Left ventricle myocardium inferior (tissue), 1 donor: ENCODE data around the gene MEGF11. TPM values are rescaled to one million over a fixed set of nuclear protein-coding genes. Genes with fewer than 3 reads are reported as not detected.

Source experiments
- DNase-seq: peaks from one replicate; pipeline ENCODE4 v3.0.0-alpha.2; 2020
- H3K27ac ChIP-seq: fragments of 200-600 bp; replicated peaks from 2 replicates; pipeline ENCODE4 v1.8.0; 2021
- H3K27me3 ChIP-seq: fragments of 200-600 bp; 2 replicates; pipeline ENCODE4 v1.8.0; 2021; ENCODE audit warnings: low read depth
- H3K36me3 ChIP-seq: fragments of 200-600 bp; 2 replicates; pipeline ENCODE4 v1.8.0; 2021
- H3K4me1 ChIP-seq: fragments of 200-600 bp; 2 replicates; pipeline ENCODE4 v1.8.0; 2021
- H3K4me3 ChIP-seq: fragments of 200-600 bp; 2 replicates; pipeline ENCODE4 v1.8.0; 2021; ENCODE audit warnings: mild to moderate bottlenecking, moderate library complexity
- H3K9me3 ChIP-seq: fragments of 200-600 bp; replicated peaks from 2 replicates; pipeline ENCODE4 v1.8.0; 2021
- CTCF ChIP-seq: fragments of 200-600 bp; IDR thresholded peaks from 2 replicates; pipeline ENCODE4 v1.8.0; 2021; ENCODE audit warnings: antibody characterized with exemption, mild to moderate bottlenecking, borderline replicate concordance
- intact Hi-C: fragments of 100-400 bp; cut with micrococcal nuclease; formaldehyde crosslinking; loops from one replicate; pipeline ENCODE4 v1.11.0; 2022
- total RNA-seq: library from RNA; stranded (reverse); fragmentation: NEBNext Ultra II Directional; extraction: Animal tissue kit (Norgen Biotek cat#: 25700); gene quantifications from one replicate; pipeline ENCODE4 v1.2.1, GENCODE V29; 2021
- donor health status: DM: no; HTN: yes; CAD: no; lungs with severe emphysema.

Gene MEGF11
- total RNA-seq, 1 donor from 2014 or later: not detected

- peaks cover 39% of the 10 kb centered on the region for H3K27me3 ChIP-seq
- TF ChIP-seq CTCF: no peak
- no peaks in the 10 kb centered on the region for H3K4me1 ChIP-seq
- H3K27ac ChIP-seq: no peak overlapping the region
- intact Hi-C loops: no loop called here
- no peaks in the 10 kb centered on the region for H3K36me3 ChIP-seq
- no peak overlapping the region for H3K4me3 ChIP-seq
- H3K9me3 ChIP-seq: no peaks in the 10 kb centered on the region
- DNase-seq: no peak
Measured at GRCh38 chr15:66161108-66161507, 92.4 kb downstream of the MEGF11 start.

- no peak for DNase-seq
- peaks cover 65% of the 10 kb centered on the region for H3K27me3 ChIP-seq
- no peaks in the 10 kb centered on the region for H3K9me3 ChIP-seq
- H3K4me1 ChIP-seq: no peaks in the 10 kb centered on the region
- no peak overlapping the region for H3K27ac ChIP-seq
- H3K36me3 ChIP-seq: no peaks in the 10 kb centered on the region
- intact Hi-C loops: no loop called here
- TF ChIP-seq CTCF: no peak
- no peak overlapping the region for H3K4me3 ChIP-seq
Measured at GRCh38 chr15:66157507-66157906, 96.0 kb downstream of the MEGF11 start.

- Histone ChIP-seq H3K4me3 (no peak overlapping the region), H3K9me3 (no peaks in the 10 kb centered on the region), H3K27ac (no peak overlapping the region), H3K4me1 (peaks cover 6% of the 10 kb centered on the region), H3K27me3 (peaks cover 71% of the 10 kb centered on the region), H3K36me3 (no peaks in the 10 kb centered on the region)
- intact Hi-C loops: no loop called here
- no peak for DNase-seq
- no peak for TF ChIP-seq CTCF
Measured at GRCh38 chr15:66156310-66156975, 97.1 kb downstream of the MEGF11 start.

- DNase-seq: no peak
- intact Hi-C loops: no loop called here
- Histone ChIP-seq H3K9me3 (no peaks in the 10 kb centered on the region), H3K36me3 (no peaks in the 10 kb centered on the region), H3K27me3 (peaks cover 84% of the 10 kb centered on the region), H3K4me3 (no peak overlapping the region), H3K27ac (no peak overlapping the region), H3K4me1 (peaks cover 6% of the 10 kb centered on the region)
- TF ChIP-seq CTCF: no peak
Measured at GRCh38 chr15:66155065-66155464, 98.5 kb downstream of the MEGF11 start.

- peaks cover 89% of the 10 kb centered on the region for H3K27me3 ChIP-seq
- no peak for TF ChIP-seq CTCF
- peaks cover 6% of the 10 kb centered on the region for H3K4me1 ChIP-seq
- H3K9me3 ChIP-seq: no peaks in the 10 kb centered on the region
- no peak overlapping the region for H3K4me3 ChIP-seq
- DNase-seq: no peak
- H3K27ac ChIP-seq: no peak overlapping the region
- no peaks in the 10 kb centered on the region for H3K36me3 ChIP-seq
- intact Hi-C loops: no loop called here
Measured at GRCh38 chr15:66154581-66154980, 99.0 kb downstream of the MEGF11 start.
